Measurements from ENCODE around the gene ZNF444.
"Not testable (repeated sequence)": the region's sequence is repeated elsewhere in the genome, so short reads cannot be mapped to it uniquely, and the experiment has no call there.

ZNF444 gene

DNA sequence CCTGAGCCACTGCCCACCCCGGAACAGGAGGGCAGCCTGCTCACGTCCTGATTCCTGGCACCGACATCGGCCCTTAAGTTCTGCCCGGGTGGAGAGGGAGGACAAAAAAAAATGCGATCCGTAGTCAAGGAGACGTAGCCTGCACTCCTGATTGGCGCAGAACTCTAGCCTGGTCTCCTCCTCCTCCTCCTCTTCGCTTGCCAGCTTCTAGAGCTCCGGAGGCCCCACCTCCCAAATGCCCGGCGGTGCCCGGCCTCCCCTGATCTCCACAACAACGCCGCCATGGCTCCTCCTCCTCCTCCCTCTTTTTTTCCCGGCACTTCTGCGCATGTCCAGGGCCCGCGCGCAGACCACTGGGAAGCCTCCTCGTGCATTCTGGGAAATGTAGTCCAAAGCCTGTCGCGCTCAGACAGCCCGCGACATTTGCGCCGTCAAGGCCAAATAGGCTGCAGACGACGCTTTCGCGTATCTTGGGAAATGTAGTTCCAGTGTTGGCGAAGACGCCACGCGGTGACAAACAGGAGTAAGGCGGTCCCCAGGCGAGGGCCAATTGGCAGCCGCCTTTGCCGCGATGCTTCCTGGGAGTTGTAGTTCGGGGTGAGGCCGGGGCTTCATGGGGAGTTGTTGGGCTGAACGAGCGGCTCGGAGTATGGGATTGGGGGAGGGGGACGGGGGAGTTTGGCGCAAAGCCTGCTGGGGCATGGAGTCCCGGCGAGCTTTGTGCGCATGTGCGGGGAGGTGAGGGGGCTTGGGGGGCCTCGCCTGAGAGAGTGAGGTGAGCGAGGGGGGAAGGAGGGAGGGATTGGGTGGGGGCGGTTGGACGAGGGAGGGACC lies at the start of gene ZNF444:
Gene ZNF444 (plus strand): TSS at position 705 of the 834 bp plus-strand sequence. CDS start 5,625 bp downstream, outside the sequence.
- DNase-seq (ENCODE audit: low read depth) = peak; percentile 98

GRCh38 chr19:56091751-56092546 lies 49.1 kb upstream of the ZNF444 start:
- DNase-seq (ENCODE audit: low read depth) = no peak

GRCh38 chr19:56092685-56093631 lies 48.1 kb upstream of the ZNF444 start:
- DNase-seq (ENCODE audit: low read depth) = no peak

DNA sequence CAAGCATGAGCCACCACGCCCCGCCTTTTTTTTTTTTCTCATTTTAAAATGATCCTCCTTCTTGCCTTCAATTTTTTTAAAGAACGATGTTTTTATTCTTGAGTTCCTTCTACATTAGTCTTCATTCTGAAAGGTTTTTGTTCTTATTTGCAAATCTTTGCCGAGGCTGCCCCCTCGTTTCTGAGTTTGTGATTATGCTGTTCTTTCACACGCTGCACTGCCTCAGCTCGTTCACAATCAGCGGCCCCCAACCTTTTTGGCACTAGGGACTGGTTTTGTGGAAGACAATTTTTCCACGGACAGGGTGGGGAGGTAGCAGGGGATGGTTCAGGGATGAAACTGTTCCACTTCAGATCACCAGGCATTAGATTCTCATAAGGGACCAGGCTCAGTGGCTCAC lies 46.6 kb upstream of the ZNF444 start:
- DNase-seq (ENCODE audit: low read depth) = no peak

- DNase-seq (ENCODE audit: low read depth) = no peak
Observed at GRCh38 chr19:56096665-56097064, 44.4 kb upstream of the ZNF444 start.

GRCh38 chr19:56097306-56097705 lies 43.8 kb upstream of the ZNF444 start:
- no peak for DNase-seq (ENCODE audit: low read depth)

GRCh38 chr19:56097776-56098175 lies 43.3 kb upstream of the ZNF444 start:
- no peak for DNase-seq (ENCODE audit: low read depth)

DNA sequence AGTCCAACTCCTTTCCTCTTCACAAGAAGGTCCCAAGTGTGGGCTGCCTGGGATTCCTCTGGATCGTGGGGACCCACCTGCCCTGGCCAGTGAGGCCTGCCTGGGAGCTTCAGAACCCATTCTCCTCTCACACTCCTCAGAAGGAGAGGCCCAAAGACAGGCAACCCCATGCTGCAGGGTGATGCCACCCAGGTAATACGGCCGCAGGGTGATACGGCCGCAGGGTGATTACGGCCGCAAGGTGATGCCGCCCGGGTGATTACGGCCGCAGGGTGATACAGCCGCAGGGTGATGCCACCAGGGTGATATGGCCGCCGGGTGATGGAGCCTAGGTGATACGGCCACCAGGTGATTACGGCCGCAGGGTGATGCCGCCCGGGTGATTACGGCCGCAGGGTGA lies 42.9 kb upstream of the ZNF444 start:
- not testable (repeated sequence) for DNase-seq (ENCODE audit: low read depth)

DNA sequence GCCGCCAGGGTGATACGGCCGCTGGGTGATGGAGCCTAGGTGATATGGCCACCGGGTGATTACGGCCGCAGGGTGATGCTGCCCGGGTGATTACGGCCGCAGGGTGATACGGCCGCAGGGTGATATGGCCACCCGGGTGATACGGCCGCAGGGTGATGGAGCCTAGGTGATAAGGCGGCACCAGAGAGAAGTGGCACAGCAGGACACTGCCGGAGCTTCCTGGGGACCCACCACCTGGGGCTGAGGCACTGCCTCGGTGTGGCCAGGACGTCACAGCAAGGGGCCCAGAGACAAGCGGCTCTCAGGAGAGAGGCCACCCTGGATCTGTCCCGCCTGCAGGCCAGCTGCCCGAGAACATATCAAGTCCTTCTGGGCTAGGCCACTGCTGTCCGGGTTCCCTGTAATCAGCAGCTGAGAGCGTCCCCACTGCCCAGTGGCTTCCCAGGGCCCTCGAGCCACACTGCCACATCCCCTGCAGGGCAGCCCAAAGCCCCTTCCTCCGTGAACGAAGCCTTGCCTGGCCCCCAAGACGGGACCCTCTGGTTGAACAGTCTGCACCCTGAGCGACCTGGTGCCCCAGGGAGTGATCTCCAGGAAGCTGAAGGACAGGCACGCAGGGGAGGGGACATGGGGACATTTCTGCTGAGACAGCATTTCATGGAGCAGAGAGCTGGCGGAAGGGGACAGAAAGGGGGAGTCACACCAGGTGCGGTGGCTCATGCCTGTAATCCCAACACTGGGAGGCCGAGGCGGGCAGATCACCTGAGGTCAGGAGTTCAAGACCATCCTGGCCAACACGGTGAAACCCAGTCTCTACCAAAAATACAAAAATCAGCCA lies 42.1 kb upstream of the ZNF444 start:
- DNase-seq (ENCODE audit: low read depth) = no peak

DNA sequence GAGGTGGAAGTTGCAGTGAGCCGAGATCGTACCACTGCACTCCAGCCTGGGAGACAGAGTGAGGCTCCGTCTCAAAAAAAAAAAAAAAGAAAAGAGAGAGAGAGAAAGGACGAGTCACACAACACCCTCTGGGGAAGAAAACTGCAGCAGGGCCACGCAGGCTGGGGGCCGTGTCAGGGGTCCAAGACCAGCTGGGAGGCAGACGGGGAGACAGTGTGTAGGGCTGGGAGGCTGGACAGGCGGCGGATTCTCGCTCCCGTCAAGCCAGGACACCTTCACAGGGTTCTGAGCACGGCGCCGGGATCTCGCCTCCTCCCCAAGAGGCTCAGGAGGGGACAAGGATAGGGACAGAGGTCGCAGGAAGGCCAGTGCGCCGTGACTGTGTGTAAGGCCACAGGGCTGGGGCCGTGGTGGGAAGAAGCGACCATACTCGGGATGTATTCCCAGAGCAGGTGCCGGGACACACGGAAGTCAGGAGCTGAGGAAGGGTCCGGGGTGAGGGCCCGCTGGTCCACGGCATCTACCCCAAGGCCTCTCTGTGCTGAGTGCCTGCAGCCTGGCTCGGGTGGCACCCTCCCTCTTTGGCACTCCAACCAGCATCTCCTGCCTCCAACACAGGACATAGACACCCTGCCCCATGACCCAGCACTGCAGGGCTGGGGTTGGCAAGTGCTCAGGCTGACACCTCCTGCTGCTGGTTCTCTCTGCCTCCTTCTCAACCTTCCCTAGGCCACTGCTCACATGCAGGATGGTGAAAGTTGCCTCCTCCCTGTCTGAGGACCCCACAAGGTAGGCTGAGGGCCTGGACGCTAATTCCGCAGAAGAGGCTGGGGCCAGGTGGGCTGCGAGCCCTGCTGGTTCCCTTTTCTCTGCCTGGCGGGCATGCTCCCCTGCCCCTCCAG lies 41.2 kb upstream of the ZNF444 start:
- DNase-seq (ENCODE audit: low read depth) = no peak

DNA sequence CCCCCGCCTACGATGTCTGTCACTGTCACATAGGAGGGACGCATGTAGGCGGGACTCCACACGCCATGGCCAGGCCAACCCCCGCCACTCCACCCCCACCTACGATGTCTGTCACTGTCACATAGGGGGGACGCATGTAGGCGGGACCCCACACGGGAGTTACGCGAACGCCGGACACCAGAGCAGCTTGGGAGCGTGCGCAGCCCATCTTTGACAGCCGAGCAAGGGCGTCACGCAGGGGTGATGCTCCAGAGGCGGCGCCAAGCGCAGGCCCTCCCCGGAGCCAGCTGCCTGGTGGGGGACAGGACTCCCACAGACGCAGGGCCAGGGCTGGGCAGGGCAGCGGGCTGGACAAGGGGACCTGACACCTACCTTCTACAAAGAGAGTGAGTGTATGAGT lies 40.0 kb upstream of the ZNF444 start:
- DNase-seq (ENCODE audit: low read depth) = no peak

GRCh38 chr19:56101746-56102535 lies 39.1 kb upstream of the ZNF444 start:
- no peak for DNase-seq (ENCODE audit: low read depth)

DNA sequence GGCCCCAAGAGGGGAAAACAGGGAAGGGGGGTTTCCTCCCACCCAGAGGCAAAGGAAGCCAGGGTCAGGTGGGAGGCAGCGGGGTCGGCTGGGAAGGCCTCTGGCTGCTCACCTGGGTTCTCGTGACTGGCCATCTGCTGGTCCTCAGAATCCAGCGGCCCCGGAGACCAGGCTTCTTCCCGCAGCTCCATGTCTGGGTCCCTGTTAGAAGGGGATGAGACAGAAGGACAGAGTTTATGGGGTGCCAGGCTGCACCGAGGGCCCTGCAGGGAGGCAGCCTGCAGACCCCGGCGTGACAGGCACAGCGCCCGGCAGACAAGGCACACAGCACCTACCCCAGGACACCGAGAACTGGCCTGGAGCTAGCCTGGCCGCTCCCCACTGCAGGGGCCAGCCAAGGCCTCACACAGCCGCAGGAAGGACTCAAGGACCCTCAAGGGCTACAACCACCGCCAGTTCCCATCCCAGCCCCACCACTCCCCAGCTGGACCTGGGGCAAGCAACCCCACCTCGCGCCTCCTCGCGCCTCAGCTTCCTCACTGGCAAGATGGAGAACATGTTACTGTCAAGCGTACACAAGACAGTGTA lies 38.0 kb upstream of the ZNF444 start:
- DNase-seq (ENCODE audit: low read depth) = no peak

GRCh38 chr19:56104423-56104822 lies 36.7 kb upstream of the ZNF444 start:
- no peak for DNase-seq (ENCODE audit: low read depth)

- peak; percentile 60 for DNase-seq (ENCODE audit: low read depth)
Observed at GRCh38 chr19:56105090-56105701, 35.9 kb upstream of the ZNF444 start.

- DNase-seq (ENCODE audit: low read depth) = not testable (repeated sequence)
Observed at GRCh38 chr19:56105831-56106396, 35.2 kb upstream of the ZNF444 start.

GRCh38 chr19:56106397-56106849 lies 34.7 kb upstream of the ZNF444 start:
- DNase-seq (ENCODE audit: low read depth) = no peak

DNA sequence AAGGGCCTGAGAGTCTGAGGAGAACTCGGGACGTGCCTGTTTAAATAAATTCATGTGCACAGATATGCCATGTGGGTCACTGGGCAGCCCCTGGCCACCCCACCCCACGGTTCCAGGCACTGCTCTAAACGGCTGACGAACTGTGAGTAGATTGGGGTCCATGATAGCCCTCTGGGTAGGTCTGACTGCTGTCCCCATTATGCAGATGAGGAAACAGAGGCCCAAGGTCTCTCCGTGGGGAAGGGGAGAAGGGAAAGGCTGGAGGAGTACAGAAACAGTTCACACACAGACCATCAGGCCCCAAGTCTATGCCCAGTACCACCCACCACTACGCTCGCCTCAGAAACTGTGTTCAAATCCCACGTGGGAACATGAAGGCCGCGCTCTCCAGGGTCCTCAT lies 34.1 kb upstream of the ZNF444 start:
- DNase-seq (ENCODE audit: low read depth) = no peak

All from stromal cell of bone marrow (primary cell).